ENCODE data around the gene DPP10.

GRCh38 chr2:115122701-115123100, 680.3 kb downstream of the DPP10 start:
- TF ChIP-seq CTCF (IDR thresholded peaks at IDR 0.05): no peak
- TF ChIP-seq EP300 (IDR thresholded peaks at IDR 0.05): no peak
- no peak for TF ChIP-seq POLR2A (IDR thresholded peaks at IDR 0.05)
